Activated naive CD4-positive, alpha-beta T cell treated with anti-CD3 and anti-CD28 coated beads, Interleukin-2, amount 50 U/mL, for 72 hours (primary cell): ENCODE results near the gene BPI. TPM values are rescaled to one million over a fixed set of nuclear protein-coding genes. Genes with fewer than 3 reads are reported as not detected.

Experiments used
- total RNA-seq, 2 donors: library from RNA; stranded (reverse); gene quantifications; one replicate each; pipeline ENCODE4 v1.2.3, GENCODE V29; 2022

BPI gene
- total RNA-seq, 2 donors from 2014 or later = not detected

Other genes with a start within 250 kb of the BPI start
- gene TGM2, start 138.9 kb upstream of the BPI start, total RNA-seq = under 1 TPM in 1 of 2 donors, not detected in 1; 0.10 TPM
- gene KIAA1755, start 43.4 kb upstream of the BPI start, total RNA-seq = not detected
- not detected for gene LBP, start 42.3 kb downstream of the BPI start, total RNA-seq
- 100 to 1,000 TPM in 1 of 2 donors, 10 to 100 TPM in 1; 72.3 to 102 TPM for gene SNHG17, start 131.2 kb downstream of the BPI start, total RNA-seq
- gene RALGAPB, start 168.7 kb downstream of the BPI start, total RNA-seq = 10 to 100 TPM; 27.0 to 32.4 TPM